Measurements from ENCODE around the gene RASSF7. TPM values are rescaled to one million over a fixed set of nuclear protein-coding genes. Genes with fewer than 3 reads are reported as not detected.

Gene RASSF7
- total and polyA plus RNA-seq, 2 donors (not counting 3 experiments of a cell fraction or from before 2014, with no cell fraction given), result 14.1 to 19.9 TPM

DNA sequence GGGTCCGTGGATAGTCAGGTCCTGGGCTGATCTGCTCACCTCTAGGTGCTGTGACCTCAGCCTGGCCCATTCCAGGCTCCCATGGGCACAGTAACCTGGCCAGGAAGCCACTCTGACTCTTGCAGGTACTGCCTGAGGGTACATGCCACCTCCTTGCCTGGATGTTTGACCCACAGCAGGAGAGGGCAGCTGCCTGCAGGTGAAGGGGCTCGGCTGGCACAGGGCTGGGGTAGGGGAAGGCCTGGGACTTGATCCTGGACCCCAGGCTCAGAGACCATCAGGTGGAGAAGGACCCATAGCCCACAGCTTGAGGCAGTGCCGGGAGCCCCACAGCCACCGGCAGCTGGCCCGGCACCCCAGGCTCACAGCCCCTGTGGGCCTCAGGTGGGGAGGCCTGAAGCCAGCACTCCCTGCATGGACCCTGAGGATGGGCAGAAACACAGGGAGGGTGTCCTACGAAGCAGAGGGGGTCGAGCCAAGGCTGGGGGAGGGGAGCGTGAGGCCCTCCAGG is 20.7 kb upstream of the RASSF7 start:
- FAIRE-seq, result no peak
- H3K9me1 ChIP-seq (replicated peaks; ENCODE audit: control insufficient read depth, extremely low read depth, insufficient read depth, low read length), result no peaks in the 10 kb centered on the region
- H4K20me1 ChIP-seq (replicated peaks; ENCODE audit: control insufficient read depth, extremely low read depth, insufficient read depth, low read length), result no peaks in the 10 kb centered on the region
- no TSS peak for BruUV-seq (replicated peaks)
- intact Hi-C loops (cut with micrococcal nuclease) (loop anchor here (5.0 kb wide), 1 partner anchor 157 kb away; the partner anchor contains the start of genes DEAF1 and TMEM80), dilution Hi-C loops (cut with MboI; ENCODE audit: extremely low pct_ligation_motif_present, low sequenced_read_pairs) (no loop called here)
- ChIA-PET CTCF (no interaction called here), POLR2A (no interaction called here)
- no peak overlapping the region for H3K9ac ChIP-seq (replicated peaks; ENCODE audit: extremely low read depth, insufficient read depth, low read length)
- H3K4me3 ChIP-seq (replicated peaks in 1 of 3; ENCODE audit: insufficient read depth in 1 of 3, low read depth in 1 of 3, low read length in 3 of 3), result no peak overlapping the region
- no peaks in the 10 kb centered on the region for H3K36me3 ChIP-seq (ENCODE audit: control insufficient read depth in 2 of 2, extremely low read depth in 1 of 2, insufficient read depth in 2 of 2, low read length in 2 of 2)
- no peaks in the 10 kb centered on the region for H3K27me3 ChIP-seq (ENCODE audit: control insufficient read depth in 2 of 2, insufficient read depth in 2 of 2, low read length in 2 of 2)
- TF ChIP-seq, protein P1, sequence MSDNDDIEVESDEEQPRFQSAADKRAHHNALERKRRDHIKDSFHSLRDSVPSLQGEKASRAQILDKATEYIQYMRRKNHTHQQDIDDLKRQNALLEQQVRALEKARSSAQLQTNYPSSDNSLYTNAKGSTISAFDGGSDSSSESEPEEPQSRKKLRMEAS (IDR thresholded peaks at IDR 0.05; ENCODE audit: insufficient read depth, insufficient read length), result no peak
- no peak for TF ChIP-seq MYC (IDR thresholded peaks at IDR 0.05; ENCODE audit: low read depth, low read length)
- no peak for TF ChIP-seq EZH2 (IDR thresholded peaks at IDR 0.05; ENCODE audit: borderline replicate concordance, low read depth, low read length, severe bottlenecking)
- TF ChIP-seq GATA2 (IDR thresholded peaks at IDR 0.05; ENCODE audit: insufficient read depth, insufficient read length, low read depth, low read length), result no peak
- no peak for TF ChIP-seq FOS (IDR thresholded peaks at IDR 0.05; ENCODE audit: borderline replicate concordance, insufficient read depth, low read length)
- no peak for TF ChIP-seq POLR2AphosphoS5 (IDR thresholded peaks at IDR 0.05; ENCODE audit: insufficient read depth, low read depth, low read length)
- TF ChIP-seq POLR2A (IDR thresholded peaks at IDR 0.05; ENCODE audit: low read depth, low read length), result no peak
- no peak for TF ChIP-seq JUN (IDR thresholded peaks at IDR 0.05; ENCODE audit: borderline replicate concordance, insufficient read depth, insufficient read length, low read depth)
- TF ChIP-seq, protein P2, sequence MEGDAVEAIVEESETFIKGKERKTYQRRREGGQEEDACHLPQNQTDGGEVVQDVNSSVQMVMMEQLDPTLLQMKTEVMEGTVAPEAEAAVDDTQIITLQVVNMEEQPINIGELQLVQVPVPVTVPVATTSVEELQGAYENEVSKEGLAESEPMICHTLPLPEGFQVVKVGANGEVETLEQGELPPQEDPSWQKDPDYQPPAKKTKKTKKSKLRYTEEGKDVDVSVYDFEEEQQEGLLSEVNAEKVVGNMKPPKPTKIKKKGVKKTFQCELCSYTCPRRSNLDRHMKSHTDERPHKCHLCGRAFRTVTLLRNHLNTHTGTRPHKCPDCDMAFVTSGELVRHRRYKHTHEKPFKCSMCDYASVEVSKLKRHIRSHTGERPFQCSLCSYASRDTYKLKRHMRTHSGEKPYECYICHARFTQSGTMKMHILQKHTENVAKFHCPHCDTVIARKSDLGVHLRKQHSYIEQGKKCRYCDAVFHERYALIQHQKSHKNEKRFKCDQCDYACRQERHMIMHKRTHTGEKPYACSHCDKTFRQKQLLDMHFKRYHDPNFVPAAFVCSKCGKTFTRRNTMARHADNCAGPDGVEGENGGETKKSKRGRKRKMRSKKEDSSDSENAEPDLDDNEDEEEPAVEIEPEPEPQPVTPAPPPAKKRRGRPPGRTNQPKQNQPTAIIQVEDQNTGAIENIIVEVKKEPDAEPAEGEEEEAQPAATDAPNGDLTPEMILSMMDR (IDR thresholded peaks at IDR 0.05; ENCODE audit: extremely low read depth in 1 of 2, insufficient read depth in 1 of 2, low read depth in 1 of 2, low read length in 2 of 2), result no peak
- no peak for DNase-seq (ENCODE audit: low read depth, low spot score)
- no peaks in the 10 kb centered on the region for H3K9me3 ChIP-seq (replicated peaks; ENCODE audit: control insufficient read depth, insufficient read depth, low read length)
- no peaks in the 10 kb centered on the region for H3K79me2 ChIP-seq (ENCODE audit: control insufficient read depth, insufficient read depth, low read length)
- H3K4me2 ChIP-seq (ENCODE audit: insufficient read depth, low read length), result no peak overlapping the region
- peaks cover 3% of the 10 kb centered on the region for H3K4me1 ChIP-seq (ENCODE audit: control insufficient read depth, extremely low read depth, insufficient read depth, low read length)
- H2AFZ ChIP-seq (ENCODE audit: low read depth, low read length), result no peak overlapping the region
- no peak overlapping the region for H3K27ac ChIP-seq (ENCODE audit: insufficient read depth, low read depth, low read length)
